Activated naive CD4-positive, alpha-beta T cell treated with Interleukin-2 at 50 U/mL for 16 hours (primary cell): ENCODE data around the gene FAM120A.
"Not testable (repeated sequence)": the region's sequence is repeated elsewhere in the genome, so short reads cannot be mapped to it uniquely, and the experiment has no call there.

Experiments used
- DNase-seq: peaks from one replicate; pipeline ENCODE4 v3.0.0-alpha.2; 2020

FAM120A gene

DNA sequence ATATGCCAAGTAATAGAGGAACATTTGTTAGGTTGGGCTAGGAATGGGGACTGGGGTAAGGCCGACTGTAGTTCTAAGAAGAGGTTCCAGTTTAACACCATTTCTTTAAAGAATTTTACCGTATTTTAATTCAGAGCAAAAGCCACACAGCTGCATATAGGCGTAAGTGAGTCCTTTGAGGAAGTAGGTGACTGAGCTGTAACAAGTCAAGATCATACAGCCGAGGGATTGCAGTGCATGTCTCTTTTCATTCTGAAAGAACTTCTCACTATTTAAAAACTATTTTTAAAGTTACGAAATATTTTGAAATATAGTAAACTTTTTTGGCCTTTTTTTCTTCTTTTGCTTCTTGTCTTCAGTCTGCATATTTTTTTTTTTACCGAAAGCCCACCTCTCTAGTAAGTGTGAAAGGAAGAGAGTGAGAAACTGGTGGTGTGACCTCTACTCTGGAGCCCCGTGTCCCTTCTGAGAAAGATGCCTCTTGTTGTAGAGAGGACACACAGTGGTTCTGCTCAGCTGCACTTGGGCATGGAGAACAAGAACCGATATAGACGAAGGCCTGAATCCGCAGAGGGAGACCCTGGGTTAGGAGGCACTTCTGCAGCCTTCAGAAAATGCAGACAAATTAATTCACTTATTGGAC is 60.8 kb downstream of the FAM120A start:
- DNase-seq = not testable (repeated sequence)

DNA sequence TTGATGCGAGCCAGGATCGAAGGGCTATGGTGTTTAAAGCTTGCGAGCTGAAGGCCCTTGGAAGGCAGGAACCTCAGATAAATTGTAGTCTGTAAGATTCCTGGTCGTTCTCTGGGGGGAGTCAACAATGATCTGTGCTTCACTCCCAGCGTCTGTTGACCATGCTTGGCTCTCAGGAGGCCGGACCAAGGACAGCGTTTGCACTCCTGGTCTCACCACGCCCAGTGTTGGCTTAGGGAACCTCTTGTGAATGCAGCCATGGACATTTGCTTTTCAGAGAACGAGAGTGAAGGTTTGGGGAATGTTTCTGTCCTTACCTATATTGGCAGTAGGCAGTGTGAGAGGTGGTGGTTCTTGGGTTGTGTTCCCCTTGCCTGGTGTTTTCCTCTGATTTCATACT is 62.1 kb downstream of the FAM120A start:
- DNase-seq = no peak

DNA sequence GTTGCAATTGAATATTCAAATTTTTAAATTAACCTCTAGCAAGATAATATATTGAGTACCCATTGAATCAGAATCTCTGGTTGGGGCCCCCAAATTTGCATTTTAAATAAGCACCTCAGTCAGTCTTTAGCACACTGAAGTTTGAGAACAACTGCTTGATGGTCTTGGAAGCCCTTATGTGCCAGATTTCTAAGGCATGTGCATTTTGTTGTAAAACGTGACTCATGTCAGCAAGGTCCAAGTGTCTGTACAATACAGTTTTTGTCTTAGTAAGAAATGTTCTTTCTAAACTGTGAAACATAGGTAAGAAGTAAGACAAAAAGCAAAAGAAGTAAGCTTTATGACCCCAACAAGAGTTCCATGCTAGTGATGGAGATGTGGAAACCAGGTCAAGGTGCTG is 65.8 kb downstream of the FAM120A start:
- no peak for DNase-seq

DNA sequence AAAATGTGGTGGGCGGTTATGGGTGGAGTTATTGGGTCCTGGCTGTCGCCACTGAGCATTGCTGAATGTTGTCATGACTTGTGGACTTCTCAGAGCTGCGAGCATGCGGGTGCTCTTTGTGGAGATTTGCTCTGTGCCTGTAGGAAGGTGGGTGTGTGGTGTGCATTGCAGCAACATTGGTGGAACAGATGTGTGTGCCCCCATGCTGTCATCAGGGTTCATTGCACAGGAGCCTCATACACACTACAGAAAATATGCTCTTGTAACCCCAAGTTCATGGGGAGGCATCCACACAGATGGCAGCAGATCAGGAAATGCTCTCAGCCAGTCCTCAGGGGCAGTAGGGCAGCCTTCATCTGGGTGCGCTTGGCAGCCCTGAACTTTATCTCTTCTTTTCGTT is 69.0 kb downstream of the FAM120A start:
- DNase-seq = no peak

DNA sequence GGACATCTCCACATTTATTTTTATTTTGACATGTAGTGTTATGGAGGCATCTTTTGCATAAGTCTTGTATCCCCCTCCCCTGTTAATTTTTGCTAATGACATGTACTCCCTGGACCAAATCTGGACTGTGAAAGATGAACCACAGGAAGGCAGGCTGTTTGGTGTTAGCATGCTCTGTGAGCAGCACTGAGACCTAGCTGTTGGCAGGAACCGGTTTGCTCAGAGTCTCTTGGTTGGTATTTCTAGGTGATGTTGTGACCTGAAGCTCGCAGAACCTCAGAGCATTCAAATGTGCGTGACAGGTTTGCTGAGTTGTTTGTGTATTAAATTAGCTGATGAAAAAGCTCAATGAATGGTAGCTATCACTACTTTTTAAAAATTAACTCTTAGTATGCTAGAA is 71.3 kb downstream of the FAM120A start:
- no peak for DNase-seq

DNA sequence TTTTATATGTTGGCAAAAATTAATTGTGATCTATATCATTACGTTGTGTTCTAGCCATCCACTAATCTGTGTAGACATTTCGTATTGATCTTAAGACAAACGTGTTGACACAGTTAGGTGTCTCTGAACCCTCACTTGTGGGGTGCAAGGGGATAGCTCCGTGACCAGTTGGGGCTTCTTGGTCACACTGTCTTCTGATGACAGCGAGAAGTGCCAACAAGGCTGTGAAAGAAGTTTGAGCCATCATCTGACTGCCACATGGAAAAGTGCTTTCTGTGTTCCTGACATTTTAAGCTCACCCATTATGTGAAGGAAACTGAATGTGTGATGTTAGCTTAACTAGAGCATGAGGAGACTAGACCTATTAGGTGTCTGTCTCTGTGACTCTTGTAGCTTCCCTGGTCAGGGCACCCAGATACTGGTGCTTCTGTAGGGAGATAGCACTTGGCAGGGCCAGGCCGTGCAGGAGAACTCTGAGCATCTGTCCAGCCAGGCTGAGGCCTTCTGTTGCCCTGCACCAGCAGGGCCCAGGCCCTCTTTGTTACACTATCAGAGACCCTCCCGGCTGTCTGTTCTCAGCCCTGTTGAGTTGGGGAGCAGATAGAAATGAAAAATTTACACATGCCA is 72.1 kb downstream of the FAM120A start:
- no peak for DNase-seq

DNA sequence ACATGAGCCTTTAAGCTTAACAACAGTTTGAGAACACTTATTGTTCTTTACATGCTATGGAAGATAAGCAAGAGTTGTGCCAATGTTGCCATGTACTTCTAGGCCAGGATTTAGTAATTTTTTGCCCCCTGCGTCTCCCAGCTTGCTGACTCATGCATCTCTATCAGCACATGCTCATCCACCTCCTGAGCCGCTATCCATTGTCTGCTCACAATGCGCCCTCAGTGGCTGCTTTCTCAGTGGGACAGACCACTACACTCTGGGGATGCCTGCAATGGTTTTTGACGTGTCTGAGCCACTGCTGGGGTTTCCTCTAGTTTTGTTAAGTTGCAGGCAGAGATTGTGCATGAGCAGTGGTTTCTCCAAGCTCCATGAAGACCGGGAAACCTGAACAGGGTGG is 74.0 kb downstream of the FAM120A start:
- no peak for DNase-seq

DNA sequence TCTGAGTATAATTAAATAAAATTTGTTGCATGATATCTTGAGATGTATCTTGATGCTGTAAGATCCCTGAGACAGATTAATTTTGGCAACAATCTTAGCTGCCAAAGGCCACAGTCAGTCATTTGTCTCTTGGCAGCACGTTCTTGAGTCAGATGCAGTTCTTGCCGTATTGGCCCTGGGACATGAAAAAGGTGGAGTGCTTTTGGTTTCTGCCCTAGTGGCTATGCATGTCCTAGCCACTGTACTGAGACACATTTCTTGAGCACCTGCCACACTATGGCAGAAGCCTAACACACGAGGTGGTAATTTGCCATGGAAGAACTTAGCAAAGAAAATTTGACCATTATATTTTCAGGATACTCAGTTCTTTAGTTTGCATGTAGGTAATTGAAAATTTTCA is 79.9 kb downstream of the FAM120A start:
- DNase-seq = no peak

DNA sequence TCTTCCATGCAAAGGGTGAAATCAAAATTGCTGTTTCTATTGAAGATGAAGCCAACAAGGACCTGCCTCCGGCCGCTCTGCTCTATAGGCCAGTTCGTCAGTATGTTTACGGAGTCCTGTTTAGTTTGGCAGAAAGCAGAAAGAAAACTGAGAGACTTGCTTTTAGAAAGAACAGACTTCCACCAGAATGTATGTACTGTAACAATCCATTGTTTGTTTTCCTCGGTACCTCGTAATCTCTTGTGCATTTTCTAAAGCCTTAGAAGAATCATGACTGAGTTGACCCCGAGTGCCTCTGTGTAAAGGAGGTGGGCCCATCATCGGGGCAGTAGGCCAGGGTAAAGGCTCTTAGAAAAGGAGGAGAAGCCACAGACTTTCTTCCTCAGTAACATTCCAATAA is 80.7 kb downstream of the FAM120A start:
- DNase-seq = no peak

DNA sequence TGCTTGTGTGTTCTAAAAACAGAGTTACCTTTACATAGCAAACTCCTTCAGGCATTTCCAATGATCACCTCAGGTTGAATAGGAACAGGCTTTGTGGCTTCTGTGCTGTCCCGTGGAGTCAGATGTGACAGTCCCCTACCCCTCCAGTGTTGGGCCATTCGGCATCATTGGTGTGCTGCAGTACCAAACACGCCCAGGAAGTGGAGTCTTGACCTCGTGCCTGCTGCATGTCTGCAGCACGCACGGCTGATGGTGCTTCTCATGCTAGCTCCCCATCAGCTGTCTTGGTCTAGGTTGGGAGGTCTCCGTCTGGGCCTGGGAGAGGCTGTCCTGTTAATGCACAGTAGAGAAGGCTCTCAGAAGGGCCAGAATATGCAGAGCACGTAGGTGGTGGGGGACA is 82.4 kb downstream of the FAM120A start:
- no peak for DNase-seq

DNA sequence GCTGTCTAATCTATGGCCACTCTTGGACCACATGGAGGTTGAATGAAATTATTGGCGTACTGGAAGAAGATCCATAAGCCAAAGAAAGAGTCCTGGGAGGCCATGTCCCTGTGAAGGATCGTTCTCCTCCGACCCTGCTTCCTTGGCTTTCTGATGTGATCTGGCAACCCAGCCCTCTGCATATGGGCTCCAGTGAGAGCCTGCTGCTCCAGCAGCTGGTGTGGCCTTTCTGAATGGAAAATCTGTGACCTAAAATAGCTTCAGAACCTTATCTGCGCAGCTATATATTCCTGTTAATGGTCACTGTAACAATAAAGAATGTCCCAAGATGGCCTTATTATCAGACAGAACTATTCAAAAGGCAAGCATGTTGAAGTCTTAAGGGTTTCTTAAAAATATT is 84.7 kb downstream of the FAM120A start:
- DNase-seq = no peak

DNA sequence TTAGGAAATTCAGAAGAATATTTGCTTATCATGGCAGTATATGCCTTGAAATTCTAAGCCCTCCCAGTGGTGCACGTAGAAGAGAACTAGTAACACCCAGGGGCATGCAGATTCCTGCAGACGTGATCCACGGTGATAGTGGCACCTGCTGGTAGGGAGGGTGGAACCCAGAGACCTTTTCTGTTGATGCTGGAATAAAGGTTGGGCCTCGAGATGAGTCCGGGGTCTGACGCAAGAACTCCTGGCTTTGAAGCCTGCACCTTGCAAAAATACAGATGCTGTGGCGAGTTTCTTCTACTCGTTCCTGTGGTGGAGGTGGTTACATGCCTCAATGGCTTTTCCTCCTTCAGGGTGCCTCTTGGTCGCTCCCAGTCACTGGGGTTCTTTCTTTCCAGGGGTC is 85.4 kb downstream of the FAM120A start:
- DNase-seq = no peak

DNA sequence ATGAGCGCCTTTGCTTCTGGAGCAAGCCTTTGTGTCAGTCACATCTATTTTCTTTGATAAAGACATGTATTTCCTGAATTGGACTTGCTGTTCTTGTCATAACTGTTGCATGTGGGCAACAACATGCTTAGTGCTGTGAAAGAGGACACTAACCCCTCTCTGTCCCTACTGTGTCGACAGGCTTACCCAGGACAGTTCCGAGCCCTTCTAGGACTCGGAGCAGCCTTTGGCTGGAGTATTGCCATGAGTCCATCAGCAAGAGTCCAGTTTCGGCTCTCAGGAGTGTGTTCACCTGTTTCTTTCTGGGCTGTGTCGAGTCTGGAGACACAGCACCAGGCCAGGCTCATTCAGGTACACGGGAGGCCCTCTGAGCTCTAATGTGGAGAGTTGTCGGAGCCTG is 88.8 kb downstream of the FAM120A start:
- no peak for DNase-seq

DNA sequence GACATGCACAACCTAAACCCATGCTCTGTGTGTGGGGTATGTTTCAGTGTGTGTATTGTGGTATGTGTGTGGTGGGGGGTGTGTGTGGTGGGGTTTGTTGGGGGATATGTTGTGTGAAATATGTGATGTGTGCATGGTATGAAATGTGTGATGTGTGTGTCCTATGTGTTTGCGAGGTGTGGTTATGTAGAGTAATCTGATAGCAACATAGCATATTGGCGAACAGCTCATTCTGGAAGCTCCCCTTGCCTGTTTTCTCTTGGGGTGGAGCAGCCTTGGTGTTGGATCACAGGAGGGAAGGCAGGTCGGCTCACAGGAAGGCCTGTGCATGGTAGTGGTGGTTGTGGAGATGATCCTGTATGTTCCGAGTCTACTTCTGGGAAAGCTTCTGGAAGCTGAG is 89.5 kb downstream of the FAM120A start:
- DNase-seq = no peak

DNA sequence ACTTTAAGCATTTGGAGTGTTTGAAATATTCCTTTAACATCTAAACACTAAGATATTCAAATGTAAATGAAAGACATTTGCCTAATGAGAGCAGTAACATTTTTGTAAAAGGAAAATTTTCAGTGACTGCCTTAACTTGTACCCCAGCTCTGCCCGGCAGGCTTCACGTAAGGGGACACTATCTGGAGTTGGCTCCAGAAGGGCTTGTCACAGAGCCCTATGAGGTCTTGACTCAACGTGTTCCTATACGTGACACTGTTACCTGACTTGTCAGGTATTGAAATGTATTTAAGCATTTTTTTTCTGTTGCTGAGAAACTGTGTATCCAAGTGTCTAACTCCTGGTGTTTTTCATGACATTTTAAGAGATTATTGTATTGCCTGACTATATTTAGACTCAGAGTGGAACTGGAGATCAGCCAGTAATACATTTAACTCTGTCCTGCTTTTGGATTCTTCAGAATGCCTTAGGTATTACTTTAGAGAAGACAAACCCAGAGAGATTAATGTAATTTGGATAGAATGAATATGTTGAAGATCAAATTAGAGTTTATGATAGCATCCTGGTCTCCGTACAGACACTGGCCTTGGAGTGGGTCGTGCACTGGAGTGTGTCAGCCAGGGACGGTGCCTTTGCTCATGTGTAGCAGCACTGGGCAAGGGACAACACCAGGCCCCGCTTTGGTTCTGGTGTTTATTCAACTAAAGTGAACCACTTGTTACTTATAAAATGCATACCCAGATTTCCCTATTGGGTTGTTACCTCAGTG is 90.3 kb downstream of the FAM120A start:
- DNase-seq = no peak

DNA sequence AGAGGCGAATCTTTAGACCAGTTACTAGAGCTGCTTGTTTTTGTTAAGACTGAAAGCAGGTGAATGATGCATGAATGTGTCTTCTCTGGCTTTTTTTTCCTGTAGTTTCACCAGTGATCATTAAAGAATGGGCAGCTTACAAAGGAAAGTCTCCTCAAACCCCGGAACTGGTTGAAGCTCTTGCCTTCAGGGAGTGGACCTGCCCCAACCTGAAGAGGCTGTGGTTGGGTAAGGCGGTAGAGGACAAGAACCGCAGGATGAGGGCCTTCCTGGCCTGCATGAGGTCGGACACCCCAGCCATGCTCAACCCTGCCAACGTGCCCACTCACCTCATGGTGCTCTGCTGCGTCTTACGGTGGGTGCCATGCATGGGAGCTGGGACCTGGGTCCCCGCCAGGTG is 91.6 kb downstream of the FAM120A start:
- DNase-seq = no peak

DNA sequence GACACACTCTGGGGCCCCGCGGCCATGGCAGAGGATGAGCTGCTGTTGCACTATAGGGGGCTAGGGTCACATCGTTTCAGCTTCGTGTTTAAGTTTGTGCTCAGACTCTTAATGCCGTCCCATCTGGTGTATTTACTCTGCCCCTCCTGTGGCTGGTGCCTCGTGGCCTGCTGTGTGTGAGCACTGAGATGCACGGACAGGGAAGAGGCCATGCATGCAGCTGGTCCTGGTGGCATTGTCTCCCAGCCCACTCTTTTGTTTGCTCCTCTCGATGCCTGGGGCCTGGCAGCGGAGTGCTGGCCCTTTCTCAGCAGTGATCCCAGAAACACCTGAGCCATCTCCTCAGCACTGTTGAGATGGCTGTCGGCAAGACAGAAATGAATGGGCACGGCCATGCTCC is 94.9 kb downstream of the FAM120A start:
- DNase-seq = no peak

DNA sequence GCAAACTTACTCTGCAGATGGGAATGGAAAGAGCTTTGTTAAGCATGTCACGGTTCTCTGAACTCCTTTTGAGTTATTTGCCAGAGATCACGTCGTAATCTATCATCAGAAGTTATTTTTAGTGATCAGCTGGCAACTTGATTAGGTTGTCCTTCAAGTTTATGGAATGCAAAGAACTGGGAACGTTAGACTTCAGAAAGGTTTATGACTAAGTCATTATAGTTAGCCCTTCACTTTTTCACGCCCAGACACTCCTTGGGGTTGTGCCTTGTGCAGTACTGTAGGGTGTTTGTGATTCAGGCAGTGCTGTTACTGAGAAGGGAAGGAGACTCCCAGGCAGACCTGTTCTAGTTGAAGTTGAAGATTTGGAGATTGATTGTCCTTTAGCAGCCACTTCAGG is 98.1 kb downstream of the FAM120A start:
- no peak for DNase-seq

DNA sequence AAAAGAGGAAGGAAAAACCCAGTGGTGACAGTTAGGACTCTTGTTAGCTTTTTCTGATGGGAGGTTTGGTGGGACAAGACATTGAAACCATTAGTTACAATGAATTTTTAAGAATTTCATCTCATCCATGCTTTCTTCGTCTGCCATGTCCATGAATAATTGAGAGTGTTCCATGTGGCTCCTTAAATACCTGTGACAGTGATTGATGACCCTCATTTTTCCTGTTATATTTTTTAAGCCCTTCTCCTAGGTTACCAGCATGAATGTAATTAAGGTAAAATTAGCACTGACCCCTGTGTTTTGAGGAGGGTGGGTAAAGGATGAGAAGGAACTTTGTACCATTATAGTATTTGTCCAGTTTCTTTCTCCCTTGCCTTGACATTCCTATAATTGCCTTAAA is 101.4 kb downstream of the FAM120A start:
- no peak for DNase-seq

DNA sequence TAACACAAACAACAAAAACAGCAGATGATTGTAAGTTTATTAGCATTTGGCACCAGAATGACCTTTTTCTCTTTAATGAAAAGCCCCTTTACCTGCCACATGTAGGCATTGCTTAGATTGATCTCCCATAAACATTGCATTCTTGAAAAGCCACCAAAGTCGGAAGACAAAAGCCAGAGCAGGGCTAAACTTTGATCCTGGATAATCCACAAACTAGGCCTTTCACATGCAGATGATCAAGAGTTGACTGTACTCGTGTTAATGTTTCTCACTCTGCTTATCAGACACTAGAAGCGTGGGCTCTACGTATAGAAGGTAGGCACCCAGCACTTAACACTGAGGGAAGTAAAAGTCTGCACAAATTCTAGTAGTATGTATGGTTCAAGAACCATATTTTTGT is 103.9 kb downstream of the FAM120A start:
- no peak for DNase-seq

DNA sequence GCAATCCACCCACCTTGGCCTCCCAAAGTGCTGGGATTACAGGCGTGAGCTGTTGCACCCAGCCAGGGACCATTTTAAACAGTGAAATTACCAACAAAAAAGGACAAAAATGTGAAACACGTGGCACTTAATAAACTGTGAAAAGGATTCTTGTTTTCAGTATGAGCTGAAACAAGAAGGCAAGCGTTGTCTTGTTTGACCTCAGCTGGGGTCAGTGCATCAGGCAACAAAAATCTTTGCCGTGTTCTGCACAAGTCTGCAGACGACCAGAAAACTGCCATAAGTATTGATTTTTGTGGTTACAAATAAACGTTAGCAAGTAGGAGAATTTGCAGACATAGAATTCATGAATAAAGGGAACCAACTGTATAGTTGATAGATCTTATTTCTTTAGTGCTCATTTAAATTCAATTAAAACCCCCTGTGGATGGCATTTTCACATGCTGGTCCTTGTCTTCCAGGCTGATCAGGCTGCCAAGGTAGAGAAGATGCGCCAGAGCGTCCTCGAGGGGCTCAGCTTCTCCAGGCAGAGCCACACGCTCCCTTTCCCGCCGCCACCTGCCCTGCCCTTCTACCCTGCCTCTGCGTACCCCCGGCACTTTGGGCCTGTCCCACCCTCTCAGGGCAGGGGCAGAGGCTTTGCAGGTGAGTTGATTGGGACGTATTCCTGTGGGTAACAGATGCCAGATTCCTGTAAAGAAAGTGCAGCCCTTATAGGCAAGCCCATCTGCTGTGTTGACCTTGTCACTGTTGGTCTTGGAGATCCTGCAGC is 106.1 kb downstream of the FAM120A start:
- no peak for DNase-seq

DNA sequence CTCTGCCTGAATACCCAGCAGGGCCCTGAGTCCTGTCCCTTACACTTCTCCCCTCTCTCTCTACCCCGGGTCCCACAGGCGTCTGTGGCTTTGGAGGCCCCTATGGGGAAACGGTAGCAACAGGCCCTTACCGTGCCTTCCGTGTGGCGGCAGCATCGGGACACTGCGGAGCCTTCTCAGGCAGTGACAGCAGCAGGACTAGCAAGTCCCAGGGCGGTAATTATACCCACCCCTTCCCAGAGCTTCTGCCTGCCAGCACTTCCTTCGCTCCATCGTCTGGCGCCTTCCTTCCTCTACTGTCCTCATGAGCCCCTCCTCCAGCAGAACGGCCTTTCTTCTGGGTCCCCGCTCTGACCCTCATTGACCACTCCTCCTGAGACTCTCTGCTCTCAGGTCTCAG is 107.0 kb downstream of the FAM120A start:
- DNase-seq = no peak

DNA sequence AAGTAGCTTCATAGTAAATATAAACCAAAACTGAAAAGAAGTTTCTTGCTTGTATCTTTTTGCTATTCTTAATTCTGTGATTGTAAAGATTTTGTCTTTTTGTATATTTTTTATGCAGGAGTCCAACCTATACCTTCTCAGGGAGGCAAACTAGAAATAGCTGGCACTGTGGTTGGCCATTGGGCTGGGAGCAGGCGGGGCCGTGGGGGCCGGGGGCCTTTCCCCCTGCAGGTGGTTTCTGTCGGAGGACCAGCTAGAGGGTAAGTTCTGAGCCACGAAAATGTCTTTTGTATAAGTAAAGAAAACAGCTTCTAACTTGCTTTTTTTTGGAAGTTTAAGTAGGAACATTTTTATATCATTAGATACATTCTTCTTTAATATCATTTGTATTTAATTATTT is 109.5 kb downstream of the FAM120A start:
- no peak for DNase-seq

DNA sequence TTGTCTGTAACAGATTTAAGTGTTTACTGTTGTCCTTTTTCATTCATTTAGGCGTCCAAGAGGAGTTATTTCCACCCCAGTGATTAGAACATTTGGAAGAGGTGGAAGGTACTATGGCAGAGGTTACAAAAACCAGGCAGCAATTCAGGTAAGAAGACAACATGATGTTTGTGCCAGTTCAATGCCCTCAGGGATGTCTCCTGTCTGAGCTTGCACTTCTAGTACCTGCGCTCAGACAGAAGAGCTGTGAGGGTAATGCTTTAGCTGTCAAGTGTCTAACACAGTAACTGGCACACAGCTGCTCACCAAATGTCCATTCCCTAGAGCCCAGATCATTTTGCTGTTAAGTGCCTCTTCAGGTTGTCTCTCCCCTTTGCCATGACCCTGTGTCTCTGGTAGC is 110.7 kb downstream of the FAM120A start:
- no peak for DNase-seq
